NK-92 (cell line): Measurements from ENCODE around the gene GGT5.
"Not testable (repeated sequence)": the region's sequence is repeated elsewhere in the genome, so short reads cannot be mapped to it uniquely, and the experiment has no call there.

Experiments
- DNase-seq: peaks from one replicate; lab custom pipeline; 2025; ENCODE audit not compliant: unreplicated experiment; lab: John Stamatoyannopoulos, UW

GGT5 gene

DNA sequence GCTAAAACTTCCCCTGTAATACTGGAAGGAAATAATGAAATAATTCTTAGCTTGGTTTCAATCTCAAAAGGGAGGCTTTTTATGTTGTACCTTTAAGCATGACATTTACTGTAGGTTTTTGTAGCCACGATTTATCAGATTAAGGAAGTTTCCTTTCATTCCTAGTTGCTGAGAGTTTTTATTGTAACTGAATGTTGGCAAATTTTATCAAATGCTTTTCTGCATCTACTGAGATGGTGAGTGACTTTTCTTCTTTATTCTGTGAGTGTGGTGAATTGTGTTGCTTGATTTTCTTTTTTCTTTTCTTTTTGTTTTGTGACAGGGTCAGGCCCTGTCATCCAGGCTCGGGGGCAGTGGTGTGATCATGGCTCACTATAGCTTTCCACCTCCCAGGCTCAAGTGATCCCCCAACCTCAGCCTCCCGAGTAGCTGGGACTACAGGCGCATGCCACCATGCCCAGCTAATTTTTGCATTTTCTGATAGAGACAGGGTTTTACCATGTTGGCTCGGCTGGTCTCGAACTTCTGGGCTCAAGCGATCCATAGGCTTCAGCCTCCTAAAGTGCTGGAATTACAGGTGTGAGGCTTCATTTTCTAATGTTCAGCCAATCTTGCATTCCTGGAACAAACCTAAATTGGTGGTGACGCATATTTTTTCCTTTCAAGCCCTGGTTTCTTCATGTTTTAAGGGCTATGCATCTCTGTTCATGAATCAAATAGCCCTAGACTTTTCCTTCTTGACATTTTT lies 37.4 kb downstream of the GGT5 start:
- no peak for DNase-seq

DNA sequence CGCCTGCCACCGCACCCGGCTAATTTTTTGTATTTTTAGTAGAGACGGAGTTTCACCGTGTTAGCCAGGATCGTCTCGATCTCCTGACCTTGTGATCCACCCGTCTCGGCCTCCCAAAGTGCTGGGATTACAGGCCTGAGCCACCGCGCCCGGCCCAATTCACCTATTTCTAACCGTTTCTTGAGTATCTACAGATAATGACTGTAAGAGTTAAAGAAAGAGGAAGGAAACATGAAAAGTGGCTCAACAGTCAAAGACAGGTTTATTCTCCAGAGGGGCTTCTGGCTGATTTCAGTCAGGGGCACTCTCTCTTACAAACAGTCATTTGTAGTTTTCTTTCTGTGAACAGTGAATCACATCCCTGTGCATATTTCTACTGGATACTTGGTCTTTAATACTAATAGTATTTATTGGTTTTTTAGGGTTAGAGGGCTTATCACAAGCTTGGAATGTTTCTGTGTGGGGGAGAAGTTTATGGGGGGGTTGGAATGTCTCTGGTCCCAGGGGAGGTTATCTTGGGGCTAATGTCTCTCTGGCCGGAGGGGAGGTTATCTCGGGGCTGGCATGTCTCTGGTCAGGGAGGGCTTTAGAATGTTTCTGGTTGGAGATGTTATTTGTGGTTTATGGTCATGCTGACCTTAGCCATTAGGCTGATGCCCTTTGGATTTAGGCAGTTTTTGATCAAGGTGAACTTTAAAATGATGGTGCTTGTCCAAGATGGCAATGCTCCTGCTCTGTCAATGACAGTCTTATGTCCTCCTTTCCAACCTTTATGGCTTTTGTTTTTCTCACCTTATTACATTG lies 38.2 kb downstream of the GGT5 start:
- not testable (repeated sequence) for DNase-seq

DNA sequence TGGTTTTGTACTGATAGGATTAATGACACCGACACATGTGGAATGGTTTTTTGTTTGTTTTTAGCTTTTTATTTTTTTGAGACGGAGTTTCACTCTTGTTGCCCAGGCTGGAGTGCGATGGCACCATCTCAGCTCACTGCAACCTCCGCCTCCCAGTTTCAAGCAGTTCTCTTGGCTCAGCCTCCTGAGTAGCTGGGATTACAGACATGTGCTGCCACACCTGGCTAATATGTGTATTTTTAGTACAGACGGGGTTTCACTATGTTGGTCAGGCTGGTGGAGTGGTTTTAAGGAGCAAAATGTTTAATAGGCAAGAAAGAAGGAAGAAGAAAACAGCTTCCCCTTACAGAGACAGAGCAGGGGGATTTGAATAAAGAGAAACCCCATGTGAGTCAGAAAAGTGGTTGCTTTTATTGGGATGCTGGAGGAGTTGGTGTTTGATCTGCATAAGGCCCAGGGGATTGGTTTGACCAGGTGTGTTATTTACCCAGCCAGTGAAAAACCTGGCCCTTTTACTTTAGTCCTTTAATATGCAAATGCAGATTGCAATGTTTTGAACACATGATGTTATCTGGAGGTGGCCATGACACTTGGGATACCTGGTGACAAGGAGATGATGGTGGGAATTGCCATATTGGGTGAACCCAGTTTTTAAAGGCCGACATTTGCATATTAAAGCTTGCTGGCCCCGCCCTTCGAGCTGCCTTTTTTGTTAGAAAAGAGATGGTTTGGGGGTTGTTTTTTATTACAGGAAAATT lies 39.3 kb downstream of the GGT5 start:
- no peak for DNase-seq

DNA sequence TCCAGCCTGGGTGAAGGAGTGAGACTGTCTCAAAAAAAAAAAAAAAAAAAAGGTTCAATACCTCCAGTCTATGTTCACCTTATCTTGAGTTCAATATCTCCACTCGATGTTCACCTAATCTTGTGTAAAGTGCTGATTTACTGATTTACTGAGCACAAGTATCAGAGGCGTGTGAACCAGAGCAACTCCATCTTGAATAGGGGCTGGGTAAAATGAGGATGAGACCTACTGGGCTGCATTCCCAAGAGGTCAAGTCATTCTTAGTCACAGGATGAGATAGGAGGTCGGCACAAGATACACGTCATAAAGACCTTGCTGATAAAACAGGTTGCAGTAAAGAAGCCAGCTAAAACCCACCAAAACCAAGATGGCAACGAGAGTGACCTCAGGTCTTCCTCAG lies 41.0 kb downstream of the GGT5 start:
- DNase-seq = not testable (repeated sequence)

DNA sequence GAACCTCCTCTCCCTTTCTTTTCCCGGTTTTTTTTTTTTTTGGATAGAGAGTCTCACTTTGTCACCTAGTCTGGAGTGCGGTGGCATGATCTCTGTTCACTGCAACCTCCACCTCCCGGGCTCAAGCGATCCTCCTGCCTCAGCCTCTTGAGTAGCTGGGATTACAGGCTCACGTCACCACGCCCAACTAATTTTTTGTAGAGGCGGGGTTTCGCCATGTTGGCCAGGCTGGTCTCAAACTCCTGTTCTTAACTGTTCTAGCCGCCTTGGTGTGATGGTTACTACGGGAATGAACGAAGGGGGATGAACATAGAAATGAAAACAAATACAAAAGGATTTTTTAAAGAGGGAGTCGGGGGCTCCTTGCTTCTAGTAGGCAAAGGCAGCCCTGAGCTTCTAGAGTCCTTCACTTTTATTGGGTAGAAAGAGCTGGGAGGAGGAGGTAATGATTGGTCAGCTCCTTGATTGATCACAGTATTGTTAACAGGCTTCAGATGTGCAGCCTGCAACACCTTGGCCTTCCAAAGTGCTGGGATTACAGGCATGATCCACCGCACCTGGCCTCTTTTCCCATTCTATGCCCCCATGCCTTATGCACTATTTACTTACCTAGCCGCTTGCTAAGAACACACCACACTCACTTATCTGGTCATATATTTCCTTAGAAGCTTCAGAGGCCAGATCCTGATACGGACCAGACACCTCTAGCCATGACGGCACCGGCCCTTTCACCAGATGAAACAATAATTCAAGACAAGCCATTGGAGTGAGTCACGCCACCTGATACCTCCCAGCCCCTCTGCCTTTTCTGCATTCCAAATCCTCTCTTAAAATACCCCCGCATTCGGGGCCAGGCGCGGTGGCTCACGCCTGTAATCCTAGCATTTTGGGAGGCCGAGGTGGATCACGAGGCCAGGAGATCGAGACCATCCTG lies 42.9 kb downstream of the GGT5 start:
- DNase-seq = no peak

DNA sequence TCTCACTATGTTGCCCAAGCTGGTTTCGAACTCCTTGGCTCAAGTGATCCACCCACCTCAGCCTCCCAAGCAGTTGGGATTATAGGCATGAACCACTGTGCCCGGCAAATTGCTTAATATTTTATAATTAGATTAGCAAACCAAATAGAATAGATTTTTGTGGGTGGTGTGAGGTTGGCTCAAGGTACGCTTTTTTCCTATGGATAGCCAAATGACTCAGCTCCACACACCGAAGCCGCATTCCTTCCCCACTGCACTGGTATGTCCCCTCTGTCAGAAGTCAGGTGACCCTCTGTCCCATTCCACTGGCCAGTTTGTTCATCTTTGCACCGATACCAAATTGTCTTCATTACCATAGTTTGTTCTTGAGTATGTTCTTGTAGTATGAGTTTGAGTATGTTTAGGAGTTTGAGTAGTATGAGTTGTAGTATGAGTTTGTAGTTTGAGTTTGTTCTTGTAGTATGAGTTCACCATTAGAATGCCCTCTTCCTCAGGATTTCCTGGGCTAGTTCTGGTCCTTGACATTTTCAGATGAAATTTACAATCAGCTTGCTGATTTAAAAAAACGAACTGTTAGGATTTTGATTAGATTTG lies 44.2 kb downstream of the GGT5 start:
- no peak for DNase-seq

DNA sequence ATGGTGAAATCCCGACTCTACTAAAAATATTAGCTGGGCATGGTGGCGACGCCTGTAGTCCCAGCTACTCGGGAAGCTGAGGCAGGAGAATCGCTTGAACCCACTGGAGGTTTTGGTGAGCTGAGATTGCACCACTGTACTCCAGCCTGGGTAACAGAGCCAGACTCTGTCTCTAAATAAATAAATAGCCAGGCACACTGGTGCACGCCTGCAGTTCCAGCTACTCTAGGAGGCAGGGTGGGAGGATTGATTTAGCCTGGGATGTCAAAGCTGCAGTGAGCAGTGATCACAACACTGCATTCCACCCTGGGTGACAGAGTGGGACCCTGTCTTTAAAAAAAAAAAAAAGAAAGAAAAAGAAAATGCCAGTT lies 46.2 kb downstream of the GGT5 start:
- no peak for DNase-seq

DNA sequence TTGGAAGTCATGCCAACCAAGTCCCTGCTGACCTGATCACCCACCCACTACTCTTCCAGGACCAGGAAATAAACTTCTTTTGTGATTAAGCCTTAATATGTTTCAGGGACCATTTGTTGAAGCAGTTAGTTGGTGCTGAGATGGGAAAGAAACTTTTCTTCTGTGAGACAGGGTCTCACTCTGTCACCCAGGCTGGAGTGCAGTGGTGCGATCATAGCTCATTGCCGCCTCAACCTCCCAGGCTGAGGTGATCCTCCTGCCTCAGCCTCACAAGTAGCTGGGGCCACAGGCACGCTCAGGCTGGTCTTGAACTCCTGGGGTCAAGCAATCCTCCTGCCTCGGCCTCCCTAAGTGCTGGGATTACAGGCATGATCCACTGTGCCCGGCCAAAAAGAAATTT lies 53.0 kb downstream of the GGT5 start:
- DNase-seq = no peak

DNA sequence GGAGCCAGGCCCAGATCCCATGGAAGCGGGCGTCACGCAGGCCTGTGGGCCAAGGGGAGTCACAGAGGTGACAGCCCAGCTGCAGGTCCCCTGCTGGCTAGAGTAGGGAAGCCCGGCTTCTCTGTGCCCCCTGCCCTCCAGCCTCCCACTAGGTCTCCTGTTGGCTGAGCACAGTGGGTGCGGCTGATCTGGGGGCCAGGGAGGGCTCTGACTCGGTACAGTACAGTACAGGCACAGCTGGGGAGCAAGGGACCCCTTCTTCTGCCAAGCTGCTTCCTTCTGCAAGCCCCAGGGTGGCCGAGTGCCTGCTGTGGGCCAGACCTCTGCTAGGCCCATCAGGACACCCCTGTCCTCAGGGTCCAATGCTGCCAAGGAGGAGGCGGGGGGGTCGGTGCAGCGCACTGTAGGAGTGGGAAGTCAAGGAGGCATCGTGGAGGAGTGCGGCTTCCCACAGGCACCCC lies 53.5 kb downstream of the GGT5 start:
- DNase-seq = no peak

DNA sequence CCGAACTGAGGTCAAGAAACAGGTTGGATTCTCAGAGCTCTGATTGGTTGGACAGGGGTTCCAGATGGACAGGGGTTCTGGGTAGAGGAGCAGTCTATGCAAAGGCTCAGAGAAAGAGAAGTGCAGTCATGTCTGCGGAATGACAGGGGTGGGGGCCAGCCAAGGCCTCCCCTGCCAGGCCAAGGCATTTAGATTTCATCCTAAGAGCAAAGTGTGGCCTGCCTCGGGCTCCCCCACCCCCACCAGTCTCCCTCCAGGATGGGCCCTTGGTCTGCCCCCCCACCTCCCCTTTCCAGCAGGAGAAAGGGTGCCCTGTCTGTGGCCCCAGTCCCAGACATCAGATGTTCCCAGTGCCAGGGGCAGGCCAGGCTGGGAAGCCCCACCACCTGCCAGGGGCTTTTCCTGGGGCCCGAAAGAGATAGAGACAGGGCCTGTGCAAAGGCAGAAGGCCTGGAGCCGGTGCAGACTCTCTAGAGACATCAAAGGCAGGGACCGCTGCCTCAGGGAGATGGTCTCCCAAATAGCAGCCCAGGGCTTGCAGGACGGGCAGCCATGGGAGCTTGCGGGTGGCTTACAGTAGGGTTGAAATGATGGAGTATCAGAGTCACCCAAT lies 54.2 kb downstream of the GGT5 start:
- no peak for DNase-seq

DNA sequence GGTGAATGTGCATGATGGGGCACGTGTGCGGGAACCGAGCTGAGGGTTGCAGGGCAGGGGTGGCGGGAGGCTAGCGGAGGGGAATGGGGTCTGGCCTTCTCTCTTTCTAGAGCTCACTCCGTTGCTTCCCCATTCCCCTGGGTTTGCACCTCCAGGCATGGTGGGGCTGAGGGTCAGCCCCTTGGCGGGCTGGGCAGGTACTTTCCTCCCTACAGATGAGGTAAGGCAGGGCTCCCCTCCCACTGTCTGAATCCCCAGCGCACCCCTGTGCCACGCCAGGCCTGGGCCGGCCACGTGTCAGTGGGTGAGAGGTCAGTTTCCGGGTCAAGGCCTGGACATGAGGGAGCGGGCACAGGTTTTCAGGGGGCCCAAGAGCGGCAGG lies 54.7 kb downstream of the GGT5 start:
- no peak for DNase-seq

DNA sequence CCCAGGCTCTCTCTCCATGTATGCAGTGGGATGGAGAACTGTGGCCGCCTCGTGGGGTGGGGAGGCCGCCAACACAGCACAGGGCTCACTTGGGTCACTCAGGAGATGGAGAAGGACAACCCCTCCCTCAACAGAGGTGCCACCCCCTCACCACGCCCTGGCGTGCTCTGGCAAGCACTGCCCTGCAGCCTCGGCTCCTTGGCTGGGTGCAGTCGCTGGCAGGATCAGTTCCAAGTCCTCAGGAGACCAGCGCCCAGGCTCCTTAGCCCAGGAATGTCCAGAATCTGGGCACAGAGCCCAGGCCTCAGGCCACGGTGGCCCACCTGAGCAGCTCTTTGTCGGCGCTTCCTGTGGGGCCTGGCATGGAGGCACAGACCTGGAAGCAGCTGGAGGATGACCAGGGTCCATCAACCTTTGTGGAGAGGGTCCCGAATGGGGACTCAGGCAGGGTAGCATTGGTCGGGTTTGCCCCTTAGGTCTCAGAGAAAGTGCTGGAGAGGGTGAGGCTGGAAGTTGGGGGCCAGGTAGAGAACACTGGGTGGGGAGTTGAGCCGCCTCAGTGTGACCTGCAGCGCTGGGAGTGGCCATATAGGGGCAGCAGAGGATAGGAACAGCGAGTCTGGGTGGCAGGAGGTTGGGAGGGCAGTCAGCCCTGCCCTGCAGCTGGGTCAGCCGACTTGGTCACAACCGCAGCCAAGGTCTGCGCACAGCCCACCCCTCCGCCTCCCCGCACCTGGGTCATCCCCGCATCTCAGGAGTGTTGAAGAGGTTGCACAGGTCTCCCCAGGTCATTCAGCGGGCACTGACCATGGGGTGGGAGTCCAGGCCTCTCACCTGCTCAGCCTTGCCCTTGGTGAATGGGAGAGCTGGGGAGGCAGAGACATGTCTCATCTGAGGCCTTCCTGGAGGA lies 55.4 kb downstream of the GGT5 start:
- no peak for DNase-seq

DNA sequence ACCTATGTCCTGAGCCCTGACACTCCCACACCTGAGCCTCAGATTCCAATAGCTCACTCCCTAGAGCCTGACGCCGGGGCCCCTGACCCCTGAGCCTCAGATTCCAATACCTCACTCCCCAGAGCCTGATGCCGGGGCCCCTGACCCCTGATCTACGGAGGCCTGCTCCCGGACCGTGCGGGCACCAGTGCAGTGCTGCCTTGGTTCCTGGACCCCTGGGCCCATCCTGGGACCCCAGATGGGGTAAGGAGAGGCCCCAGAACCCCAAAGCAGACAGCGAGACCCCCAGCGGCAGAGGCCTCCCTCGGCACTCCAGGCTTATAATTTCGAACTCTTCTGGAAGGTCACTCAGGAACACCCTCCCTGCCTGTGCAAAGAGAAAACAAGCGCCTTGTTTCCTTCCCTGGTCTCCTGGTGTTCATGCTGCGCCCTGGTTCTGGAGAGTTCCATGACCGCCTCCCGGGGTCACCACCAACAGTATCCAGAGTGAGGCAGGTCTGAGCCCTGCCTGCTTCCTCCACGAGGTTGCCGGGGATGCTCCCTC lies 56.1 kb downstream of the GGT5 start:
- DNase-seq = no peak

DNA sequence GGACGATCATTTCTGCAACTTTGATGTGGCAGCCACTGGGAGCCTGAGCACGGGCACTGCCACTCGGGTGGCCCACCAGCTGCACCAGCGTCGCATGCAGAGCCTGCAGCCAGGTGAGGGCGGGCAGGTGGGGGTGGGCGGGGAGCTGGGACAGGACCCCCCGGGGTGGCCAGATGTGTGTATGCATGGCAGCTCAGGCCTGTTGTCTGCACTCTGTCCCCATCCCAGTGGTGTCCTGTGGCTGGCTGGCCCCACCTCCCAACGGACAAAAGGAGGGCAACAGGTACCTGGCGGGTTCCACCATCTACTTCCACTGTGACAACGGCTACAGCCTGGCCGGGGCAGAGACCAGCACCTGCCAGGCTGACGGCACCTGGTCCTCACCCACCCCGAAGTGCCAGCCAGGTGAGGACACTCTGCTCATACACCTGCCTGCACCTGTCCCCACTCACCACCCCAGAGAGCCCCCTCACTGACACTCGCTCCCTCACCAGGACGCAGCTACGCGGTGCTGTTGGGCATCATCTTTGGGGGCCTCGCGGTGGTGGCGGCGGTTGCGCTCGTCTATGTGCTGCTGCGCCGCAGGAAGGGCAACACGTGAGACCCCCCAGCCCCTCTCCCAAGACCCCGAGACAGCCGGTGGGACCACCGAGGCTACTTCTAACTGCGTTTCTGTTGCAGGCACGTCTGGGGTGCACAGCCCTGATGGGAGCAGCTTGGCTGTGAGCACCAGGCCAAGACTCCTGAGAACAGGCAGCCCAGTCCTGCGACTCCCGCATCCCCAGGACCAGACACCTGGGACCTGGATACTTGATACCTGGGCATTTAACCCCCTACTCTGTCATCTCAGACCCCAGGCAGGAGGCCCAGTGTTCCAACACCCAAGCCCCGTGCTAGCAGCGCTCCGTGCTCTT lies 56.9 kb downstream of the GGT5 start:
- DNase-seq = no peak

DNA sequence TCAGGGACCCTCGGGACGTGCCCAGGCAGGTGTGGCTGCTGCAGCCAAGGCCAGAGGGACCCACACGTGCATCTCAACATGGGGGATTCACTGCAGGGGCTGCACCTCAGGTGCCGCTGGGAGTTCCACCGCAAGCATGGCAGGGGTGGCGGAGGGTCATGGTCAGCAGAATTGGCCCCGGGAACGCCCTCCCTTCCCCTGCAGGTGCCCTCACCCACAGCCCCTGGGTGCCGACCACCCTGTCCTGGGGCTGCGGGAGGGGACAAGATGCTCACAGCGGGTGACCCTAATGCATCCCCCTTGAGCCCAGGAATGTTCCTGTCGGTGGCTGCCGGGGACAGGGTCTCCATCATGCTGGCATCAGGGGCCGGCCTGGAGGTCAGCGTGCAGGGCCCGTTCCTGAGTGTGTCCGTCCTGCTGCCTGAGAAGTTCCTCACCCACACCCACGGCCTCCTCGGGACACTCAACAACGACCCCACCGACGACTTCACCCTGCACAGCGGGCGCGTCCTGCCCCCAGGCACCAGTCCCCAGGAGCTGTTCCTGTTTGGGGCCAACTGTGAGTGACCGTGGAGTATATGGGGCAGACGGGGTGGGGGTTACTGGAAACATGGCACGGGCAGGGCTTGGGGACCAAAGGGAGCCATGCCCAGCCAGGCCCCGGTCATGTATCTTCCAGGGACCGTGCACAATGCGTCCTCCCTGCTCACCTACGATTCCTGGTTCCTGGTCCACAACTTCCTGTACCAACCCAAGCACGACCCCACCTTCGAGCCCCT lies 57.8 kb downstream of the GGT5 start:
- DNase-seq = no peak

DNA sequence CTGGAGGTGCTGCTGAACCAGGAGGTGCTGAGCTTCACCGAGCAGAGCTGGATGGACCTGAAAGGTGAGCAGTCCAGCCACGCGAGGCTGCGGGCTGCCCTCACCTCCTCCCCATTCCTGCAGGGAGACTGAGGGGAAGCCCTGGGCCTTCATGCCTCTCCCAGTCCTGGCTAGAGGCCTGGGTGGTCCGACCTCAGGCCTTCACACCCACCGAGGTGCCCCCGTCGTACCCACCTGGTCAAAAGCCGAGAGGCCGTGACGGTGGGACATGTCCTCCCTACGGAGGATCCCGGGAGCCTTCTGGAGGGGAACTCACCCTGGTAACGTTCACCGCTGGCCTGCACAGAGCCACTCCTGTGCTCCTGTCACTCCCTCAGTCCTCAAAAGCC lies 58.5 kb downstream of the GGT5 start:
- no peak for DNase-seq
